MCF 10A (cell line): ENCODE results near the gene CDHR4. TPM values are rescaled to one million over a fixed set of nuclear protein-coding genes. Genes with fewer than 3 reads are reported as not detected.
"Not testable (repeated sequence)": the region's sequence is repeated elsewhere in the genome, so short reads cannot be mapped to it uniquely, and the experiment has no call there.

Experiments used
- BruUV-seq: library from RNA; stranded (reverse); fragments of 400-500 nt; replicated peaks from 2 replicates; lab custom pipeline; 2021; lab: Mats Ljungman, UMichigan
- CTCF ChIA-PET: fragments of 300-600 bp; sonication (Branson Sonifier 250); formaldehyde crosslinking; extraction: SDS; loops from one replicate; lab custom pipeline; 2021; ENCODE audit warnings: antibody characterized with exemption, inconsistent platforms; lab: Yijun Ruan, JAX
- POLR2A ChIA-PET: fragments of 300-600, 350-650 bp; sonication (Branson Sonifier 250); formaldehyde crosslinking; extraction: SDS; loops from one replicate; lab custom pipeline; 2020; ENCODE audit warnings: antibody characterized with exemption, inconsistent platforms; lab: Yijun Ruan, JAX
- DNase-seq: peaks from one replicate; pipeline ENCODE4 v3.0.0-alpha.2; 2018; ENCODE audit not compliant: unreplicated experiment
- H3K27ac Mint-ChIP-seq: one replicate; pipeline ENCODE4 v1.8.0; 2022; ENCODE audit warnings: mild to moderate bottlenecking, low read depth, mixed read lengths; ENCODE audit not compliant: unreplicated experiment
- H3K27me3 Mint-ChIP-seq: one replicate; pipeline ENCODE4 v1.8.0; 2022; ENCODE audit warnings: mixed read lengths; ENCODE audit not compliant: insufficient read depth, unreplicated experiment
- H3K36me3 Mint-ChIP-seq: one replicate; pipeline ENCODE4 v1.8.0; 2022; ENCODE audit warnings: mild to moderate bottlenecking, moderate library complexity, mixed read lengths; ENCODE audit not compliant: insufficient read depth, unreplicated experiment
- H3K4me1 Mint-ChIP-seq: one replicate; pipeline ENCODE4 v1.8.0; 2022; ENCODE audit warnings: mixed read lengths; ENCODE audit not compliant: insufficient read depth, unreplicated experiment
- H3K4me3 Mint-ChIP-seq: one replicate; pipeline ENCODE4 v1.8.0; 2022; ENCODE audit warnings: mild to moderate bottlenecking, moderate library complexity, mixed read lengths; ENCODE audit not compliant: unreplicated experiment
- H3K9me3 Mint-ChIP-seq: one replicate; pipeline ENCODE4 v1.8.0; 2022; ENCODE audit warnings: mixed read lengths; ENCODE audit not compliant: unreplicated experiment
- intact Hi-C: fragments of 100-400 bp; cut with micrococcal nuclease; formaldehyde crosslinking; loops from 2 replicates; pipeline ENCODE4 v1.14.1; 2022
- total RNA-seq: library from RNA; stranded (reverse); gene quantifications from 2 replicates; pipeline ENCODE4 v1.2.3, GENCODE V29; 2022
- TF ChIP-seq, protein P1 (sequence below): fragments of 200-600 bp; IDR thresholded peaks from one replicate; pipeline ENCODE4 v1.8.0; 2022; ENCODE audit warnings: antibody characterized with exemption, mild to moderate bottlenecking; ENCODE audit not compliant: unreplicated experiment

Gene CDHR4
- total RNA-seq, 1 experiment from 2014 or later = 1.1 TPM

DNA sequence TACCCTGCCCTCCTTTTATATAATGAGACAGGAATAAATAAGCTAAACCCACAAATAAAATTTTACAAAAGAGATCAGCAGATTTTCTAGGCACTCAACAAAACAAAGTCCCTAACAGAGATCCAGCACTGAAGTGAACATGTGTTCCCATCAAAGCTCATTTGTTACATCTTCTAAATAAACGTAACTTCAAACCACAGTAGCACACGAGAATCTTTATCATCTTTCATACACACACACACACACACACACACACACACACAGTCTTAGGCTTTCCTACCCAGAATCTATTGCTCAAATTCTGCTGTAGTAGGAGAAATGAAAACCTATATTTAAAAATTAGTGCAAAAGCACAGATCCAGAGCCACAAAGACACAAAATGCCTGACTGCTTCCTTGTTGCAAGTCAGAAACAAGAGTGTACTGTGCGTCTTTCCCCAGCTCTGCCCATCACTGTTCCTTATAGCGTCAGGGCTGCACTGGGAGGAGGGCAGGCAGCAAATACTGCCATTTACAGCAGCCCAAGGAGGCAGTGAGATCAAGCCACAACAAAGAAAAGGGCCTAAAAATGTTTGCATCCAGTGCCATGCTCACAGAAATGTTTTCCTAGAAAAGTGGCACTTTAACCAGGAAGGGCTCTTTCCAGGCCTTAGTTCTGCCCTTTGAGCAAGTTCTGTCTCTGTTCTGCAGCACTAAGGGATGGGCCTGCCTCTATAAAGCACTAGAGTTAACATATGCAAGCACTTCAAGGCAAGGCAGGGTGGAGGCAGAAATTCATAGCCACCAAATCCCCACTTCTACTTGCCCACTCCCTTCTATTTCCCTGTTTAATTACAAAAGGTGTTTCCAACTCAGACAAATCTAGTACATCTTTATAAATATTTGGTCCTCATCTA is 19.3 kb downstream of the CDHR4 start:
- intact Hi-C loops = no loop called here
- peaks cover 8% of the 10 kb centered on the region for H3K4me1 Mint-ChIP-seq
- no peak overlapping the region for H3K4me3 Mint-ChIP-seq
- peak overlapping the region; percentile 35 for H3K27ac Mint-ChIP-seq
- no peak for DNase-seq
- TF ChIP-seq, protein P1, sequence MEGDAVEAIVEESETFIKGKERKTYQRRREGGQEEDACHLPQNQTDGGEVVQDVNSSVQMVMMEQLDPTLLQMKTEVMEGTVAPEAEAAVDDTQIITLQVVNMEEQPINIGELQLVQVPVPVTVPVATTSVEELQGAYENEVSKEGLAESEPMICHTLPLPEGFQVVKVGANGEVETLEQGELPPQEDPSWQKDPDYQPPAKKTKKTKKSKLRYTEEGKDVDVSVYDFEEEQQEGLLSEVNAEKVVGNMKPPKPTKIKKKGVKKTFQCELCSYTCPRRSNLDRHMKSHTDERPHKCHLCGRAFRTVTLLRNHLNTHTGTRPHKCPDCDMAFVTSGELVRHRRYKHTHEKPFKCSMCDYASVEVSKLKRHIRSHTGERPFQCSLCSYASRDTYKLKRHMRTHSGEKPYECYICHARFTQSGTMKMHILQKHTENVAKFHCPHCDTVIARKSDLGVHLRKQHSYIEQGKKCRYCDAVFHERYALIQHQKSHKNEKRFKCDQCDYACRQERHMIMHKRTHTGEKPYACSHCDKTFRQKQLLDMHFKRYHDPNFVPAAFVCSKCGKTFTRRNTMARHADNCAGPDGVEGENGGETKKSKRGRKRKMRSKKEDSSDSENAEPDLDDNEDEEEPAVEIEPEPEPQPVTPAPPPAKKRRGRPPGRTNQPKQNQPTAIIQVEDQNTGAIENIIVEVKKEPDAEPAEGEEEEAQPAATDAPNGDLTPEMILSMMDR = no peak
- no peaks in the 10 kb centered on the region for H3K9me3 Mint-ChIP-seq
- no TSS peak for BruUV-seq
- ChIA-PET CTCF (no interaction called here), POLR2A (interaction anchor here (1.4 kb wide), 1 partner anchor 23 kb away, joined by 3 read pairs; no protein-coding TSS in a partner anchor)
- peaks cover 42% of the 10 kb centered on the region for H3K36me3 Mint-ChIP-seq
- no peaks in the 10 kb centered on the region for H3K27me3 Mint-ChIP-seq

DNA sequence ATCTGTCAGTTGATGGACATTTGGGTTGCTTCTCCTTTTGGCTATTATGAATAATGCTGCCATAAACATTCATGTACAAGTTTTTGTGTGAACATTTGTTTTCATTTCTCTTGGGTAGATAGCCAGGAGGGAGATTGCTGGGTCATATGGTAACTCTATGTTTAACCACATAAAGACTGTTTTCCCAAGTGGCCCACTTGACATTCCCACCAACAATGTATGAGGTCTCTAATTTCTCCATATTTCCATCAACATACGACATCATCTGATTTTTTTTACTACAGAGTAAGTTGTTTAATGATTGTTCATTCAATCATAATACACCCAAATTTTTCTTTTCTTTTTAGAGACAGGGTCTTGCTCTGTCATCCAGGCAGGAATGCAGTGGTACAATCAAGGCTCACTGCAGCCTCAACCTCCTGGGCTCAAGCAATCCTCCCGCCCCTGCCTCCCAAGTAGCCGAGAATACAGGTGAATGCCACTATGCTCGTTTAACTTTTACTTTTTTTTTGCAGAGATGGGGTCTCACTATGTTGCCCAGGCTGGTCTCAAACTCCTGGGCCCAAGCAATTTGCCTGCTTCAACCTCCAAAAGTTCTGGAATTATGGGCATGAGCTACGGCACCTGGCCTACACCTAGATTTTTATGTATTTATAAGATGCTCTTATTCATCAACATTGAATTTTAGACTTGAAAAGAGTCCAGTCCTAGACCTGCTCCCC is 20.2 kb downstream of the CDHR4 start:
- CTCF ChIA-PET = no interaction called here
- BruUV-seq = no TSS peak

DNA sequence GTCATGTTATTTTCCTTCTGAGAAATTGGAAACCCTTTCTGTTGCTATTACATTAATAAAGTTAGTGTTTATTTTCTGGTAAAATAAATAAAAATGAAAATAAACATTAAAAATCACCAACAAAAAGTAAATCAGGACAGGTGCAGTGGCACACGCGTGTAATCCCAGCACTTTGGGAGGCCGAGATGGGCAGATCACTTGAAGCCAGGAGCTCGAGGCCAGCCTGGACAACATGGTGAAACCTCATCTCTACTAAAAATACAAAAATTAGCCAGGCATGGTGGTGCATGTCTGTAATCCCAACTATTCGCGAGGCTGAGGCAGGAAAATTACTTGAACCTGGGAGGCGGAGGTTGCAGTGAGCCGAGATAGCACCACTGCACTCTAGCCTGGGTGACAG is 23.6 kb downstream of the CDHR4 start:
- H3K27me3 Mint-ChIP-seq, H3K27ac Mint-ChIP-seq, BruUV-seq, H3K4me3 Mint-ChIP-seq, DNase-seq, H3K9me3 Mint-ChIP-seq, H3K4me1 Mint-ChIP-seq, intact Hi-C loops: not testable (repeated sequence)
- CTCF ChIA-PET = interaction anchor here (0.7 kb wide), 2 partner anchors 63 to 328 kb away, joined by 3 read pairs; no protein-coding TSS in a partner anchor
- peaks cover 26% of the 10 kb centered on the region for H3K36me3 Mint-ChIP-seq
- POLR2A ChIA-PET = interaction anchor here (0.7 to 3.5 kb wide), 2 partner anchors 10 to 105 kb away, joined by 4 to 19 read pairs; partner anchors contain the start of gene IP6K1

More for the DNA sequence above, 20.2 kb downstream of the CDHR4 start:
- Mint-ChIP-seq H3K27ac (no peak overlapping the region), H3K36me3 (peaks cover 42% of the 10 kb centered on the region), H3K4me1 (peaks cover 8% of the 10 kb centered on the region), H3K27me3 (no peaks in the 10 kb centered on the region), H3K9me3 (no peaks in the 10 kb centered on the region), H3K4me3 (no peak overlapping the region)
- POLR2A ChIA-PET = interaction anchor here (1.0 kb wide), 1 partner anchor 55 kb away, joined by 4 read pairs; no protein-coding TSS in a partner anchor
- TF ChIP-seq, protein P1 = no peak
- intact Hi-C loops = no loop called here
- no peak for DNase-seq

DNA sequence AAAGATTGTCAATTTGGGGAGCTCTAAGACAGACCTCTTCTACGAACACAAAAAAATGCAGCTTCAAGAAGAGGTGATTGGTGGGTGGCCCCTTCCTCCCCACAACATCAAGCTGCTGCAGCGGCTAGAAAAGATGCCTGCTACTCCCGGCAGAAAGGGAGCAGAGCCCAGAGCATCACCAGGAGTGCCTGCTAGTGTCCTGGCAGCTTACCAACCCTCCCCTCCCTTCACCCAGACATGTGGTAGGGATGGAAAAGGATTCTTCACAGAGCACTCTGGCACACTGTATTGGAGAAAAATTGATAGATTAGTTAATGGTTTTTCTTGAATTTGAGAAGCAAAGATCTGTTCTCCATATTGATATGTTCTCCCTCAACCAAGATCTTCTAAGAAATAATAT is 24.1 kb downstream of the CDHR4 start:
- Mint-ChIP-seq H3K27me3 (no peaks in the 10 kb centered on the region), H3K4me3 (no peak overlapping the region), H3K36me3 (peaks cover 22% of the 10 kb centered on the region), H3K9me3 (no peaks in the 10 kb centered on the region), H3K27ac (no peak overlapping the region), H3K4me1 (peaks cover 8% of the 10 kb centered on the region)
- BruUV-seq = no TSS peak
- POLR2A ChIA-PET = interaction anchor here (3.5 kb wide), 1 partner anchor 11 kb away, joined by 19 read pairs; the partner anchor contains the start of gene IP6K1
- CTCF ChIA-PET = interaction anchor here (0.6 to 0.7 kb wide), 3 partner anchors 64 to 346 kb away, joined by 3 read pairs; no protein-coding TSS in a partner anchor
- no peak for DNase-seq
- TF ChIP-seq, protein P1 = no peak
- intact Hi-C loops = no loop called here
